Parathyroid adenoma (tissue), 2 donors: ENCODE data around the gene HOXA4.
A peak's percentile ranks its signal among the peaks of the same experiment; 100 is the strongest.

ENCODE experiments used
- H2AFZ ChIP-seq: fragments of 300-600 bp; sonication (generic); one replicate; pipeline ENCODE4 v1.7.0; 2017; ENCODE audit warnings: antibody characterized with exemption, mild to moderate bottlenecking
- H3K27ac ChIP-seq: fragments of 300-600 bp; sonication (generic); one replicate; pipeline ENCODE4 v1.7.0; 2017
- H3K27me3 ChIP-seq: fragments of 300-600 bp; sonication (generic); one replicate; pipeline ENCODE4 v1.7.0; 2017; ENCODE audit warnings: low read length; ENCODE audit not compliant: control insufficient read depth, insufficient read depth
- H3K36me3 ChIP-seq: fragments of 300-600 bp; sonication (generic); one replicate; pipeline ENCODE4 v1.7.0; 2017; ENCODE audit warnings: low read length; ENCODE audit not compliant: control insufficient read depth, insufficient read depth
- H3K4me1 ChIP-seq: fragments of 300-600 bp; sonication (generic); one replicate; pipeline ENCODE4 v1.7.0; 2017; ENCODE audit warnings: control low read depth
- H3K4me2 ChIP-seq: fragments of 300-600 bp; sonication (generic); one replicate; pipeline ENCODE4 v1.7.0; 2017; ENCODE audit warnings: low read length
- H3K4me3 ChIP-seq: fragments of 300-600 bp; sonication (generic); one replicate; pipeline ENCODE4 v1.7.0; 2017; ENCODE audit warnings: low read depth, low read length
- H3K79me2 ChIP-seq: fragments of 300-600 bp; sonication (generic); one replicate; pipeline ENCODE4 v1.7.0; 2017; ENCODE audit warnings: control low read depth
- H3K9ac ChIP-seq: fragments of 300-600 bp; sonication (generic); one replicate; pipeline ENCODE4 v1.7.0; 2017; ENCODE audit warnings: mild to moderate bottlenecking
- H3K9me3 ChIP-seq: fragments of 300-600 bp; sonication (generic); one replicate; pipeline ENCODE4 v1.7.0; 2017; ENCODE audit warnings: low read length; ENCODE audit not compliant: control insufficient read depth
- TF ChIP-seq, protein P1 (sequence below): fragments of 300-600 bp; sonication (generic); IDR thresholded peaks from one replicate; pipeline ENCODE4 v1.7.0; 2017; ENCODE audit warnings: antibody characterized with exemption, mild to moderate bottlenecking
- donor health status: primary hyperparathyroidism.

Gene HOXA4

DNA sequence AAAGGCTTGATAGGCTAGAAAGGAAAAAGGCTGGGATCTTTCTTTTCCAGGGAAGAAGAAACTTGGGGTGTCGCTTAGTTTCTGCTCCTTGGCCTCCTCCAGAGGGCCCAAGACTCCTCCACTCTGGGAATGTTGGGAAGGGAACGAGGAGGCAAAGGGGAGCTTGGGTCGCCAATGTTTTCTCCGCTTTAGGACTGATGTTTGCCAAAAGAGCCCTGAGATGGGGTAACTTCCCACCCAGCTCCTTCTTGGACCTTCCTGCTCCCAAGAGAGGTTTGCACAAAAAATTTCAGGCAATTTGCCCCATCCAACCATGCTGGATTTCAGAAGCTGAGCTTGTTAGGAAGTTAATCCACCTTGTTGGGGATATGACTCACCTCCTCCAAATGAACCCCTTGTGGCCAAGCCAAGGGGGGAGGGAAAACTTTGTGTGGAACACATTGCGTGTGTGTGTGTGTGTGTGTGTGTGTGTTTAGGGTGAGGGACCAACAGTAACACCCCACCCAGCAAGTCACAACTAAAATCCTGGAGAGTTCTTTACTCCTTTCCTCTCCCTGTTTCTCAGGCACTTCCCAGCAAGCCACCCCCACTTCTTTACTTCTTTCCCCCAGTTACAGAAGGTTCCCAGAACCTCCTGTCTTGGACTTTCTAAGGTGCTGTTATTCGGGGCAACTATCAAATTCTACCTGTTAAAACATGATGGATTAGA, 19.4 kb downstream of the HOXA4 start:
- Histone ChIP-seq H3K27ac (peak overlapping the region; percentile 24), H3K9me3 (no peaks in the 10 kb centered on the region), H3K9ac (no peak overlapping the region), H3K4me1 (no peaks in the 10 kb centered on the region), H3K79me2 (no peaks in the 10 kb centered on the region), H3K36me3 (no peaks in the 10 kb centered on the region), H3K4me2 (peak overlapping the region; percentile 86), H3K27me3 (no peaks in the 10 kb centered on the region), H2AFZ (no peak overlapping the region), H3K4me3 (peak overlapping the region; percentile 97)
- TF ChIP-seq, protein P1, sequence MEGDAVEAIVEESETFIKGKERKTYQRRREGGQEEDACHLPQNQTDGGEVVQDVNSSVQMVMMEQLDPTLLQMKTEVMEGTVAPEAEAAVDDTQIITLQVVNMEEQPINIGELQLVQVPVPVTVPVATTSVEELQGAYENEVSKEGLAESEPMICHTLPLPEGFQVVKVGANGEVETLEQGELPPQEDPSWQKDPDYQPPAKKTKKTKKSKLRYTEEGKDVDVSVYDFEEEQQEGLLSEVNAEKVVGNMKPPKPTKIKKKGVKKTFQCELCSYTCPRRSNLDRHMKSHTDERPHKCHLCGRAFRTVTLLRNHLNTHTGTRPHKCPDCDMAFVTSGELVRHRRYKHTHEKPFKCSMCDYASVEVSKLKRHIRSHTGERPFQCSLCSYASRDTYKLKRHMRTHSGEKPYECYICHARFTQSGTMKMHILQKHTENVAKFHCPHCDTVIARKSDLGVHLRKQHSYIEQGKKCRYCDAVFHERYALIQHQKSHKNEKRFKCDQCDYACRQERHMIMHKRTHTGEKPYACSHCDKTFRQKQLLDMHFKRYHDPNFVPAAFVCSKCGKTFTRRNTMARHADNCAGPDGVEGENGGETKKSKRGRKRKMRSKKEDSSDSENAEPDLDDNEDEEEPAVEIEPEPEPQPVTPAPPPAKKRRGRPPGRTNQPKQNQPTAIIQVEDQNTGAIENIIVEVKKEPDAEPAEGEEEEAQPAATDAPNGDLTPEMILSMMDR: no peak

DNA sequence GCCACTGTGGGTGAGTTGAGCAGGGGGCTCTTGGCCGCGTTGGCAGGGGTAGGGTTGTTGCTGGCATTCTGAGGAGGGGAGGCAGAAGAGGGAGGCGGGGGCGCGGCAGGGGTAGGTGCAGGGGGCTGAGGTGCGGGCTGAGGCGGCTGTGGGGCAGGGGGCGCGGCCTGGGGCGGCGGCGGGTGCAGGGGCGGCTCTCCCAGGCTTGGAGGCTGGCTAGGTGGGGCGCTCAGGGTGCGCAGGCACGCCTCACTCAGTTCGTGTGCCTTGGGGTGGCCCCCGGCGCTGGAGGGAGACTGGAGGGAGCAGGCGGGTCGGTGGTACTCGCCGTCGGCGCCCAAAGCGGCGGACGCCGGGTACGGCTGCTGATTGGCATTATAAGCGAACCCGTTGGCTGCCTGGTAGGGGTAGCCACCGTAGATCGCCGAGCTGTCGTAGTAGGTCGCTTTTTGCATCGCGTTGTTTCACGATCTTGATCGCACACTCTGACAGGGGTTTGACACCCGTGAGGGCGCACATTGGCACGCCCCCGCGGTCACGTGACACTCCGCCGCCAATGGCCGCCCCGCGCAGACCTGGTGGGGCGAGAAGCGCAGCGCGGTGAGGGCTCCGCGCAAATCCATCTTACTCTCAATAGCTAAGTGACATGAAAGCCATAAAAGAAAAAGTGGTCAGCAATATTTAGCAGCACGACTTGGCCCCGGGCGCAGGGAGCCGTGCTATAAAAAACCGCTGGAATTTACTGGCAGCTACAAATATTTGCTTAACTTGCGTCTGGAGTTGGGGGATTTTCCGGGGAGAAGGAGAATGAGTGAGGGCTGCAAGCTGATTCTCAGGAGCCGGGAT, 20.1 kb downstream of the HOXA4 start:
- no peaks in the 10 kb centered on the region for H3K27me3 ChIP-seq
- peak overlapping the region; percentile 24 for H3K27ac ChIP-seq
- H3K9ac ChIP-seq: no peak overlapping the region
- no peaks in the 10 kb centered on the region for H3K79me2 ChIP-seq
- H3K4me3 ChIP-seq: peak overlapping the region; percentile 97
- TF ChIP-seq, protein P1: no peak
- no peaks in the 10 kb centered on the region for H3K4me1 ChIP-seq
- no peak overlapping the region for H2AFZ ChIP-seq
- H3K9me3 ChIP-seq: no peaks in the 10 kb centered on the region
- no peaks in the 10 kb centered on the region for H3K36me3 ChIP-seq
- peak overlapping the region; percentile 86 for H3K4me2 ChIP-seq

DNA sequence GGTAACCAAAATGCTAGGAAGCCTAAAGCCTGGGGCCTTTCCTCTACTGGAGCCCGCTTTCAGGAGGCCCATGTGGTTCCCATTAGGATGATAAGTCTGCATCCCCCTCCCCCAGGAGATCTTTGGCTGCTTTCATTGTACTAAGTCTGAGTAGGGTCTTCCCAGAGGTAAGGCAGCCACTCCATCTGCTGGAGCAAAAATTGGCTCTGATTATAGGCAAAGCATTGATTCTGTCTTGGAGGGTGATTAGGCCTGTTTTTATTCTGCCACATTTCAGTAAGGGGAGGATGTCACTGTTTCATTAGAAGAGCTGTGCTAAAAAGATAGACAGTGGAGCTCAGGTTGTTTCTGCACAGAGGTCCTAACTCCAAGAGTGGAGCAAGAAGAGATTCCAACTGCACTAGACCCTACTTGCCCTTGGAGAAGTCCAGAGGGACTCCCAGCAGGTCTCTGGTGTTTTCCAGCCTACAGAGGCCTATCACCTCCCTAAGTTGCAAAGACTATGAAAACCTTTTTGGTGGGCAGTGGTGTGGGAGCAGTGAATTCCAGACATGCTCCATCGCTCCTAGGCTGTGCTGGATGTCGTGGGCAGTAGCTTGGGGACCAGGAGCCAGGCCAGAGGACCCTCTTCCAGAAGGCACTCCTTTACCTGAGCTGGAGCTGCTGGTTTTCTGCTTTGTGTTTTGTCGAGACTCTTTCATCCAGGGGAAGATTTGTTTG, 20.9 kb downstream of the HOXA4 start:
- no peaks in the 10 kb centered on the region for H3K36me3 ChIP-seq
- peak overlapping the region; percentile 68 for H3K27ac ChIP-seq
- no peaks in the 10 kb centered on the region for H3K27me3 ChIP-seq
- no peak overlapping the region for H3K9ac ChIP-seq
- peak overlapping the region; percentile 97 for H3K4me3 ChIP-seq
- H3K4me1 ChIP-seq: no peaks in the 10 kb centered on the region
- TF ChIP-seq, protein P1: no peak
- H3K4me2 ChIP-seq: peak overlapping the region; percentile 86
- H2AFZ ChIP-seq: no peak overlapping the region
- H3K79me2 ChIP-seq: no peaks in the 10 kb centered on the region
- no peaks in the 10 kb centered on the region for H3K9me3 ChIP-seq

DNA sequence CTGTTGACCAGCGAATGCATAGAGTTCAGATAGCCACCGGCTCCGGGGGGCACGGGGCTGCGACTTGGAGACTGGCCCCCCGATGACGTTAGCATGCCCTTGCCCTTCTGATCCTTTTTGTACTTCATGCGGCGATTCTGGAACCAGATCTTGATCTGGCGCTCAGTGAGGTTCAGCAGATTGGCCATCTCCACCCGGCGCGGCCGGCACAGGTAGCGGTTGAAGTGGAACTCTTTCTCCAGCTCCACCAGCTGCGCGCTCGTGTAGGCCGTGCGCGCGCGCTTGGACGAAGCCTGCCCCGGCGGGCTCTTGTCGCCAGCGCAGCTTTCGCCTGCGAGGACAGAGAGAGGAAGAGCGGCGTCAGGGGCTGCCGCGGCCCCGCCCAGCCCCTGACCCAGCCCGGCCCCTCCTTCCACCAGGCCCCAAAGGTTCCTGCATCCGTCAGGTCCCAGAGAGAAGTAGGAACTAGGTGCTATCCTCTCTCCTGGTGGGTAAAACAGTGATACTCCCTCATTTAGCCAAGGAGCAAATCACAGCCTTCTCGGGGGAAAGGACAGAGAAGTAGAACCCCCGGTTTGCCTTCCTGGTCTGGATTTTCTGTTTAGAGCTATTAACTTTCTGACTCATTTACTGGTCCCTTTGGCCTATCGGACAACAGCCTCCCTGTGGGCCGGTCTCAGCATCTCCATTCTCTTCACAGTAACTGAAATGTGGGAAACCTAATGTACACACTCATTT, 22.0 kb downstream of the HOXA4 start:
- Histone ChIP-seq H3K9me3 (no peaks in the 10 kb centered on the region), H2AFZ (no peak overlapping the region), H3K9ac (no peak overlapping the region), H3K36me3 (no peaks in the 10 kb centered on the region), H3K4me1 (no peaks in the 10 kb centered on the region), H3K27me3 (no peaks in the 10 kb centered on the region), H3K79me2 (no peaks in the 10 kb centered on the region), H3K4me3 (peak overlapping the region; percentile 97), H3K4me2 (peak overlapping the region; percentile 86), H3K27ac (peak overlapping the region; percentile 68)
- TF ChIP-seq, protein P1: no peak
